ENCODE results near the gene EXOSC2.
A peak's percentile ranks its signal among the peaks of the same experiment; 100 is the strongest.
"Not testable (repeated sequence)": the region's sequence is repeated elsewhere in the genome, so short reads cannot be mapped to it uniquely, and the experiment has no call there.

Gene EXOSC2

GRCh38 chr9:130668196-130668595 is 25.4 kb upstream of the EXOSC2 start:
- no peak for DNase-seq

- DNase-seq, result no peak
Measured at GRCh38 chr9:130668659-130669058, 24.9 kb upstream of the EXOSC2 start.

- DNase-seq, result no peak
Measured at GRCh38 chr9:130669965-130670364, 23.6 kb upstream of the EXOSC2 start.

DNA sequence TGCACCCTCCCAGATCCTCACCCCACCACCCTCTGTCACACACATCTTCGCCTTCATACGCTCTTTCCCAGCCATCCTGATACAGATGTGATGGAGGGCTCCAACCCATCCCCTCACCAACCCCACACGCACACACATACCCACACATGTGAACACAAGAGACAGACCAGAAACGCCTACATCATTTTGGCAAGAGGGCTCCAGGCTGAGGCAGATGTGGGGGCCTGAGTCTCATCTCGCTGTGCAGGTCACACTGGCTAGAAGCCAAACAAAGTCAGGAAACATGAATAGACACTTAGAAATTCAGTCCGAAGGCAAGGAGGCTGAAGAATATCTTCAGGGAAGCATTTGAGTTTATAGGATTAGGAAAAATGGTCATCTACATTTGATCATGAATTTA is 22.9 kb upstream of the EXOSC2 start:
- DNase-seq, result no peak

DNA sequence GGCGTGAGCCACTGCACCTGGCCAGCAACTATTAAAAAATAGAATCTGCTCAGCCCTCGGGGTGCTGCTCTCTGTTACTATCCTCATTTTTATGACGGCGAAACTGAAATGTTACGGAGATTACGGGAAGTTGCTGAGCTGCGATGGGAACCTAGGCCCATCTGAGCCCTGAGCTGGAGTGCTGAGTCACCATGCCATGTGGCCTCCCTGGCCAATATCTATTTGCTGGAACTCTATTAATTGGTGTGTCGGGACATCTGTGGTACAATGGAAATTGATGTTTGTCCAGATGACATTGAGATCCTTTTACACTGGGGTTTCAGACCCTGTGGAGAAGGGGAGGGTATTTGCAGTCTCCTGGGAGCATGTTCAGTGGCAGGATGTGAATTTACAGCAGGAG is 21.1 kb upstream of the EXOSC2 start:
- no peak for DNase-seq

DNA sequence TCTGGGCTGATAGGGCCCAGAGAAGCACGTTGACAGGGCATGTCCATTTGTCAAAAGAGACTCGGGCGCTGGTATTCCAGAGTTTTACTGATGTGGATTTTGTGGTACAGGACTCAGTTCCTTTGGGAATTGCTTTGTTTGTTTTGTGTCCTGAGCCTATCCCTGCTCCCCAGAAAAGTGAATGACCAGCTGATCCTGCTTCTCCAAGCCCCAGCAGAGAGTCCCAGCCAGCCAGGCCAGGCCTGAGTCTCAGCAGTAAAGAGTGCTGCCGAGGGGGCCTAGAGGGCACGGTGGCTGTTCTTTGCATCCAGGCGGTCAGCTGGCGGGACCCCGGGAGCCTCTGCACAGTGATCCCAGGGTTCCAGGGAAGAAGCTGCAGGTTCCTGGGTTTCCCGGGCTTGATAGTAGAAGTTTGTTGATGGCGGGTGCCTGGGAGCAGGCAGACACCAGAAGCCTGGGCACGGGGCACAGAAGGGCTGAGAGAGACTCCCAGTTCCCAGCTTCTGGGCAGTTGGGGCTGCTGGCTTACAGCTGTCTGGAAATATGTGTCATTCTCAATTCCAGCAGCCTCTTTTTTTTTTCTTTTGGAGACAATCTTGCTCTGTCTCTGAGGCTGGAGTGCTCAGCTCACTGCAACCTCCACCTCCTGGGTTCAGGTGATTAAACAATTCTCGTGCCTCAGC is 20.5 kb upstream of the EXOSC2 start:
- DNase-seq, result no peak

DNA sequence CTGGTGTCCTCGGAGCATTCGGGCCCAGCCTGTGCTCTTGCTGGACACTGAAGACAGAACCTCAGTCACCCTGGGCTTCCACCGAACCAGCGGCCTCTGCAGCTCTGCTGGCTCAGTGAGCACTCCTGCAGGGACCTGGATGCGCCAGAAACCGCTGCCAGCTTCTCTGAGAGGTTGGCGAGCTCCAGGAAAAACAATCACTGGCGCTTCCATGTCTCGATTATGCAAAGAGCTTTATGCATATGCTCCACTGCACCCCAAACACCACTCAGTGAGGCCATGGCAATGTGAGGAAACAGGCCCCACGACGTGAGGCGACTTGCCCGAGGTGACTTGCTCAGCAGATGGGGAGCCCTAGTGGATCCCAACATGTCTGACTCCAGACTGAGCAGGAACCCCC is 18.2 kb upstream of the EXOSC2 start:
- no peak for DNase-seq

GRCh38 chr9:130677252-130677651 is 16.3 kb upstream of the EXOSC2 start:
- no peak for DNase-seq

GRCh38 chr9:130680836-130681768 is 12.5 kb upstream of the EXOSC2 start:
- peak; percentile 53 for DNase-seq

- no peak for DNase-seq
Measured at GRCh38 chr9:130681769-130682420, 11.7 kb upstream of the EXOSC2 start.

DNA sequence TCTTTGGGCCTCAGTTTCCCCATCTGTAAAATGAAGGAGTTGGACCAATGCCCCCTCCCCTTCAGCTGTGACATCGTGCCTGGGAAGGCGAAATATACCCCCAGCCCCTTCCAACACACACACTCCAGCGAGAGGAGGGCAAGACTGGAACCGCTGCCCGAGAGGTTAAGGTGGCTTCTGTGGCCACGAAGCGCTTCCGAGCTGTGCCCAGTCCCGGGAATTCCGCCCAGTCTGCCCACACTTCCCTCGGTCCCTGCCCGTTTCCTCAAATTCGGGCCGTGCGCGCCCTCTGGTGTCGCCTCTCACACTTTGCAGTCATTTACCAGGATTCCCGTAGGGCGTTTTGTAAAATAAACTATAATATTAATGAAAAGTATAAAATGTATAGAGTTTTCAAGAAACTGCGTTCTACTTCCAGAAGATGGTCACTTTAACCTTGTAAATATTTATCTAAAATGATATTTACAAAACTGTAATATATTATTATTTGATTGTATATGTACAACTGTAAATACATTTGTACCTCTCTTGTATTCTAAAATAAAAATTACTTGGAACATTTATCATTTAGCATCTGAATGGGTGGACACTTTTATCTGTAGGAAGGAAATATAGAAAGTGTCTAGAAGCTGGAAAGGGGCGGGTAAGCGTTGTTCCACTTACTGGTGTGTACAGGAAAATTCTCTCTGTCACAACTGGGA is 11.0 kb upstream of the EXOSC2 start:
- DNase-seq, result peak; percentile 12

DNA sequence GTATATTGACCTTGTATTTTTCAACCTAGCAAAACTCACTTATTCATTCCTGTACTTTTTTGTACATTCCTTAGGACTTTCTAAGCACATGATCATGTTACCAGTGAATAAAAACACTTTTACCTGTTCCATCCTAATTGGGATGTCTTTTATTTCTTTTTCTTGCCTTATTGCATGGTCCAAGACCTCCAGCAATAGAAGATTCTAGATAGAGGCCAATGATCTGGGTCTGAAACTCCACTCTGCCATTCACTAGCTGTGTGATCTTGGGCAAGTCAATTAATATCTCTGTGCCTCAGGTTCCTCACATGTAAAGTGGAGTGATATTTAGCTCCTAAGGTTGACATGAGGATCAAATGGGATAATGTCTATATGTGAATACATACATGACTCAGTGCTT is 8.5 kb upstream of the EXOSC2 start:
- DNase-seq, result no peak

GRCh38 chr9:130685945-130686344 is 7.6 kb upstream of the EXOSC2 start:
- DNase-seq, result not testable (repeated sequence)

GRCh38 chr9:130687615-130688014 is 6.0 kb upstream of the EXOSC2 start:
- DNase-seq, result no peak

- DNase-seq, result no peak
Measured at GRCh38 chr9:130688072-130688471, 5.5 kb upstream of the EXOSC2 start.

DNA sequence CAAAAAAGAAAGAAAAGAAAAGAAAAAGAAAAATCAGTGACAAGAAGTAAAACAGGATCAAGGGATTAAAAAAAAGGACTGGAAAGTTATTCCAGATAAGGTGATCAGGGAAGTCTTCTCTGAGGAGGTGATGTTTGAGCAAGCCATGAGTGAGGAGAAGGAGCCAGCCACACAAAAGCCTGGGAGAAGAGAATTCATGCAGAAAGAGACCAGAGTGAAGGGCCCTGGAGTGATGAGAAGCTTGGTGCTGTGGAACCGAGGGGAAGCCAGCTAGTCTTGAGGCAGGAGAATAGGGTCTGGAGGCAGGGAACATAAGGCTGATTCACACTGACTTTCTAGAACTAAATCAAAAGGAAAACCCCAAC is 4.0 kb upstream of the EXOSC2 start:
- DNase-seq, result no peak

- DNase-seq, result no peak
Measured at GRCh38 chr9:130689937-130690700, 3.5 kb upstream of the EXOSC2 start.

DNA sequence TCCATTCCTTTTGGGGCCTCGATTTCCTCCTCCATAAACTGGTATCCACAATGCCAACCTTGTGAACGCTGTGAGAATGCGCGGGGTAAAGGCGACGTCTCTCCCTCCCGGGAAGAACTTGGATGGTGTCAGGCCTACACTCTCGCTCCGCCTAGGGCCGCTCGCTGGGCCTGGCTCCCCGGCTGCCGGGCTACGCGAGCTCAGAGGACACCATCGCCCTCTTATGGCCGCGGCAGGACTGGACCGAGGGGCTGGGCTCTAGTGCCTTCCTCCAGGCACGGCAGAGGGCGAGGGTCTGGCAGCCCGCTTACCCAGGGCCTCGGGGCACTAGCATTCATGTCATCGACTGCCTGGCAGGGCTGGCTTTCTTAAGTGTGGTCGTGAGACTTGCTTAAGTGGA is 1.3 kb upstream of the EXOSC2 start:
- DNase-seq, result no peak

DNA sequence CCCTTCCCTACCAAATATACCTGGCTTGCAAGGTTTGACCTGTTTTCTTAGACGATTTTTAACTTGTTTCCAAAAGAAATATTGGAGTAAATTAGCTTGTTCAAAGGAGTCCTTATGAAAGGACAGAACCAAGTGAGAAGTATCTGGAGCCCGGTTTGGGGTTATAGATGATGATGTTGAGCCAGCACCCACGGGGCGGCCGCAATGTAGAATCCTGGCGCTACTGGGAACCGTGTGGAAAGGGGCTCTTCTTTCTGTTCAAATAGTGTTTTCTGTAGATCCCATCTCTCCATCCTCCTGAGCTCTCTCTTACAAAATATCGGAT is 517 bp upstream of the EXOSC2 start:
- no peak for DNase-seq

- no peak for DNase-seq
Measured at GRCh38 chr9:130694205-130694604, 625 bp downstream of the EXOSC2 start.

DNA sequence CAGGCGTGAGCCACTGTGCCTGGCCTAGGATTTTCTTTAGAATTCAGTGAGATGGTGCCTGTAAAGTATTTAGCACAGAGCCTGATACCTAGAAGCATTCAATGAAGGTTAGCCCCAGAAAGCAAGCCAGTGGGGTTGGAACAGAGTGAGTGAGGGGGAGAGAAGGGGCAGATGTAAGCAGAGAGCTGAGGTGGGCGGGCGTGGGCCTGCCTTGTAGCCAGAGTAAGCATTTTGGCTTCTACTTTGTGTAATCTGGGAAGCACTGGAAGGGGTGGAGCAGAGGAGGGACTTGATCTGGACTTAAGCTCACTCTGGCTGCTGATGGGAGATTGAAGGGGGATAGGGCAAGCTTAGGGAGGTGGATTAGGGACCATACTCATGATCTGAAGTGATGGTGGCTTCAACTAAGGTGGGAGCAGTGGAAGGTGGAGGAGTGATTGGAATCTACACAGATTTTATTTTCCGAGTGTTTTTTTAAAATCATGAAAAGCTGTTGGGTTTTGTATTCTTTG is 2.6 kb downstream of the EXOSC2 start:
- no peak for DNase-seq

DNA sequence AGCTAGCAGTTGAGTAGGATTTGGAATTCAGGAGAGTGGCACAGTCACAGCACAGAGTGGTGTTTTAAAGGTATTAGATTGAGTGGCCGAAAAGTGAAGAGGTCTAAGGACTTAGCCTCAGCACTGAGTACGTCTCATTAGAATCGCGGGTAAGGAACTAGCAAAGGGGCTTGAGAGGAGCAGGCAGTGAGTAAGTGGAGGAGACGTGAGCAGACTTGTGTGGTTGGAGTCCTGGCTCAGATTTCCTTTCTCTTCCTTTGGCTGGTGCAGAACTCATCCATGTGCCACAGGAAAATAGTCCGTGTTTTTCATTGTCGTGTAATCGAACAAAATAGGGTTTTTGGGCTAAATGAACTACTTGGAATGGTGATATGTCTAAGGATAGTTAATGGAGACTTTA is 3.4 kb downstream of the EXOSC2 start:
- DNase-seq, result no peak
